Ectodermal cell (in vitro differentiated cells): ENCODE data around the gene LIPT2. TPM values are rescaled to one million over a fixed set of nuclear protein-coding genes. Genes with fewer than 3 reads are reported as not detected.
"Not testable (repeated sequence)": the region's sequence is repeated elsewhere in the genome, so short reads cannot be mapped to it uniquely, and the experiment has no call there.

Source experiments
- H3K27ac ChIP-seq: 2 replicates; pipeline ENCODE4 v1.7.0; 2013; ENCODE audit warnings: mild to moderate bottlenecking, low read depth, low read length; ENCODE audit not compliant: insufficient read depth, poor library complexity, severe bottlenecking
- H3K27me3 ChIP-seq: 2 replicates; pipeline ENCODE4 v1.7.0; 2013; ENCODE audit warnings: mild to moderate bottlenecking, low read length; ENCODE audit not compliant: insufficient read depth, control insufficient read depth, poor library complexity, severe bottlenecking
- H3K36me3 ChIP-seq: one replicate; pipeline ENCODE4 v1.7.0; 2013; ENCODE audit warnings: low read length; ENCODE audit not compliant: control insufficient read depth, insufficient read depth
- H3K4me1 ChIP-seq: one replicate; pipeline ENCODE4 v1.7.0; 2013; ENCODE audit warnings: low read length; ENCODE audit not compliant: control insufficient read depth, insufficient read depth
- H3K4me3 ChIP-seq: 2 replicates; pipeline ENCODE4 v1.7.0; 2013; ENCODE audit warnings: low read depth, low read length, control low read depth; ENCODE audit not compliant: insufficient read depth
- H3K9me3 ChIP-seq: 2 replicates; pipeline ENCODE4 v1.7.0; 2013; ENCODE audit warnings: mild to moderate bottlenecking, low read length, moderate library complexity; ENCODE audit not compliant: control insufficient read depth
- WGBS, 2 experiments: methylation state at CpG; one replicate each; pipeline ENCODE4 v1.1.7; 2013; ENCODE audit warnings: missing lambda C conversion rate in 2 of 2; 5-methylcytosine and 5-hydroxymethylcytosine counted together
- polyA plus RNA-seq, 4 experiments: library from polyadenylated mRNA; stranded (reverse); fragments of 50-300 nt; gene quantifications; one replicate each; pipeline ENCODE4 v1.2.3, GENCODE V29; 2013

Gene LIPT2
- 6.9 TPM for polyA plus RNA-seq (2013, experiment 1 of 4)
- polyA plus RNA-seq (2013, experiment 2 of 4): 9.2 TPM
- polyA plus RNA-seq (2013, experiment 3 of 4): 9.0 TPM
- polyA plus RNA-seq (2013, experiment 4 of 4): 9.6 TPM

- Histone ChIP-seq H3K27ac (peak within 1 kb of the TSS; percentile 96), H3K36me3 (no peaks in the 10 kb centered on the region), H3K27me3 (no peaks in the 10 kb centered on the region), H3K4me3 (peak within 1 kb of the TSS; percentile 89), H3K4me1 (no peaks in the 10 kb centered on the region), H3K9me3 (no peaks in the 10 kb centered on the region)
- WGBS, 2 experiments: 0% methylated on average over 94 of the region's 94 CpGs
Measured at GRCh38 chr11:74492974-74493790, at the start of gene LIPT2. Gene LIPT2 (minus strand): TSS chr11:74493724. CDS start chr11:74493703, 21 bp downstream.

DNA sequence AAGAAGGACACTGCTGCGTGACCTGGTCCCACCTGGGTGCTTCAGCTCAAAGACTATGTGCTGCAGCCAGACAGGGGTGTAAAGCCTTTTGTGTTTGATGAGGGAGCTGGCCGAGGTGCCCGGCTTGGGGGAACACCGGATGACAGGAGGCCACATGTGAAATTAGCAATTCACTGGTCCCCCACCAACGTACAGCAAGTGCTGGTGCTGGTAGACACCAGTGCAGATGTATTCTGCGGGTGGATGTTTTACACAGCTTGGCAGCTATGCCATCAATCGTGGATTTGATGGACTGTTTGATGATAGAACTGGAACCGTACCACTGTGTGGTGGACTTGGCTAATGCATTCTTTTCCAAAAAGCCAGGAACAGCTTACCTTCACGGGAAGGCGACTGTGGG, 47.9 kb upstream of the LIPT2 start:
- Histone ChIP-seq H3K4me3 (no peak overlapping the region), H3K27ac (no peak overlapping the region), H3K9me3 (no peaks in the 10 kb centered on the region), H3K27me3 (no peaks in the 10 kb centered on the region), H3K36me3 (no peaks in the 10 kb centered on the region), H3K4me1 (no peaks in the 10 kb centered on the region)
- WGBS, 2 experiments: 94% methylated on average over 10 of the region's 10 CpGs

GRCh38 chr11:74540270-74540669, 46.7 kb upstream of the LIPT2 start:
- Histone ChIP-seq H3K36me3 (no peaks in the 10 kb centered on the region), H3K27me3 (no peaks in the 10 kb centered on the region), H3K27ac (no peak overlapping the region), H3K4me1 (no peaks in the 10 kb centered on the region), H3K4me3 (no peak overlapping the region), H3K9me3 (no peaks in the 10 kb centered on the region)
- 96 to 97% methylated on average over 9 of the region's 9 CpGs for WGBS, 2 experiments

DNA sequence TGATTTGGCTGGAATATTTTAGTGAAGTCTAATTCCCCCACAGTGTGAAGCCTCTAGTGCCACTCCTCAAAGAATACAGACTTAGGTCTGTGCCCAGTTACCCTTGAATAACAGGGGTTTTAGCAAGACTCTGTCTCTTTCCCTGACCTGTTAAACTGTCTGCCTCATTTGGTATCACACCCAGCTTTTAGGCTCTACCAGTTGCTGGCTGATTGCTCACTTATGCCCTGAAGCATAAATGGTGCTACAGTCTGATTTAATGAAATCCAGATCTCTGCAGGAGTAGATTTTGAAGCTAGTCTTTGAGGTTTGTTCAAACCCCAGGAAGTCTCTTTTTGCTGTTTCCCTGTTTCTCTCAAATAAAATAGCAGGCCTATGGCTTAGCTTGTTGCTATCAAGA, 45.2 kb upstream of the LIPT2 start:
- Histone ChIP-seq H3K4me1 (no peaks in the 10 kb centered on the region), H3K9me3 (no peaks in the 10 kb centered on the region), H3K27ac (no peak overlapping the region), H3K36me3 (no peaks in the 10 kb centered on the region), H3K27me3 (no peaks in the 10 kb centered on the region), H3K4me3 (no peak overlapping the region)

DNA sequence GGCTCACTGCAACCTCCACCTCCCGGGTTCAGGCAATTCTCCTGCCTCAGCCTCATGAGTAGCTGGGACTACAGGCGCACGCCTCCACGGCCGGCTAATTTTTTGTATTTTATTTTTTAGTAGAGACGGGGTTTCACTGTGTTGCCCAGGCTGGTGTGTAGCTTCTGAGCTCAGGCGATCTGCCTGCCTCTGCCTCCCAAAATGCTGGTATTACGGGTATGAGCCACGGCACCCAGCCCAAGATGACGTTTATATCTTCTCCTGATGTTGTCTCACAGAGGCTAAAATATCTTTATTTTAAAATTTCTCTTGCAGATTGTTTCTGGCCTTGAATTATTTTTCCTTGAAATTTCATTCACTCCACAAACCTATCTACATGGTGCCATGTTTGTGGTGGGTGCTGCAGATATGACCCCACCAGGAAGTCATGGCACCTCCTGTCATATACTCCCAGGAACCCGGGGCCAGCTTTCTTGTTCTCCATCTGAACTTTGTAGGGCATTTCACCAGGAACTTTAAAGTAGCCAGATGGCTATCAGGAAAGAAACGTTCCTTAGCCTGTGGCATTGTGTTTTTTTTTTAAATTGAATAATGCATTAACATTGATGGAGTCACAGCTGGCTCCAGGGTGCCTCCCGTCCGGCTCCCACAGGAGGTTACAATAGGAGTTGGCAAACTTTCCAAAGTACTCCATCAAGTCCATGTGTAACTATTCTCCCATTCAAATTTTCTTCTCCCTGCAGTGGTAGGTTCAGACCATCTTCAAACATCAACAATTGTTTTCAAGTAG, 42.0 kb upstream of the LIPT2 start:
- Histone ChIP-seq H3K4me3 (no peak overlapping the region), H3K36me3 (no peaks in the 10 kb centered on the region), H3K27ac (no peak overlapping the region), H3K4me1 (no peaks in the 10 kb centered on the region), H3K27me3 (no peaks in the 10 kb centered on the region), H3K9me3 (no peaks in the 10 kb centered on the region)
- 93% methylated on average over 13 to 14 of the region's 14 CpGs for WGBS, 2 experiments

DNA sequence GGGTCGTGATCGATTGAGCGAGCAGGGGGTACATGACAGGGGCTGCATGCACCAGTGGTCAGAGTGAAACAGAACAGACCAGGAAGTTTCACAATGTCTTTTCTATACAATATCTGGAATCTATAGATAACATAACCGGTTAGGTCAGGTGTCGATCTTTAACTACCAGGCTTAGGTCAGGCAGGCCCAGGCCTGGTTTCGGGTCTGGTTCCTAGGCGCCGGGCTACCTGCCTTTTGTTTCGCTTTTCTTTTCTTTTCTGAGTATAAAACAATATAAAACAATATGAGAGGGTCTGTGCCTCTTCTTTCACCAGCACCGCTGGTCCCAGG, 41.4 kb upstream of the LIPT2 start:
- H3K36me3 ChIP-seq, H3K4me1 ChIP-seq, H3K4me3 ChIP-seq, H3K9me3 ChIP-seq, H3K27ac ChIP-seq, H3K27me3 ChIP-seq: not testable (repeated sequence)
- WGBS, 2 experiments: 92% methylated on average over 8 to 10 of the region's 10 CpGs

GRCh38 chr11:74534216-74534945, 40.9 kb upstream of the LIPT2 start:
- peak overlapping the region; percentile 50 for H3K27ac ChIP-seq
- H3K27me3 ChIP-seq: no peaks in the 10 kb centered on the region
- 75 to 77% methylated on average over 8 of the region's 8 CpGs for WGBS, 2 experiments
- no peaks in the 10 kb centered on the region for H3K36me3 ChIP-seq
- no peak overlapping the region for H3K4me3 ChIP-seq
- no peaks in the 10 kb centered on the region for H3K9me3 ChIP-seq
- no peaks in the 10 kb centered on the region for H3K4me1 ChIP-seq

DNA sequence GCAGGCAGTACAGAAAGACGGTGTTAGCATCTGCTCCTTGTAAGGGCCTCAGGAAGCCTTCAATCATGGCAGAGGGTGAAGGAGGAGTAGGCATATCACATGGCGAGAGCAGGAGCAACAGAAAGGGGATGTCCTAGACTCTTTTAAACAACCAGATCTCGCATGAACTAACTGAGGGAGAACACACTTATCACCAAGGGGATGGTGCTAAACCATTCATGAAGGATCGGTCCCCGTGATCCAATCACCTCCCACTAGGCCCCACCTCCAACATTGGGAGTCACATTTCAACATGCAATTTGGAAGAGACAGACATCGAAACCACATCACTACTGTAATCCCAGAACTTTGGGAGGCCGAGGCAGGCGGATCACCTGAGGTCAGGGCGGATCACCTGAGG, 39.9 kb upstream of the LIPT2 start:
- H3K9me3 ChIP-seq: no peaks in the 10 kb centered on the region
- H3K27me3 ChIP-seq: no peaks in the 10 kb centered on the region
- H3K36me3 ChIP-seq: no peaks in the 10 kb centered on the region
- 87 to 90% methylated on average over 9 of the region's 9 CpGs for WGBS, 2 experiments
- H3K27ac ChIP-seq: no peak overlapping the region
- no peaks in the 10 kb centered on the region for H3K4me1 ChIP-seq
- no peak overlapping the region for H3K4me3 ChIP-seq

DNA sequence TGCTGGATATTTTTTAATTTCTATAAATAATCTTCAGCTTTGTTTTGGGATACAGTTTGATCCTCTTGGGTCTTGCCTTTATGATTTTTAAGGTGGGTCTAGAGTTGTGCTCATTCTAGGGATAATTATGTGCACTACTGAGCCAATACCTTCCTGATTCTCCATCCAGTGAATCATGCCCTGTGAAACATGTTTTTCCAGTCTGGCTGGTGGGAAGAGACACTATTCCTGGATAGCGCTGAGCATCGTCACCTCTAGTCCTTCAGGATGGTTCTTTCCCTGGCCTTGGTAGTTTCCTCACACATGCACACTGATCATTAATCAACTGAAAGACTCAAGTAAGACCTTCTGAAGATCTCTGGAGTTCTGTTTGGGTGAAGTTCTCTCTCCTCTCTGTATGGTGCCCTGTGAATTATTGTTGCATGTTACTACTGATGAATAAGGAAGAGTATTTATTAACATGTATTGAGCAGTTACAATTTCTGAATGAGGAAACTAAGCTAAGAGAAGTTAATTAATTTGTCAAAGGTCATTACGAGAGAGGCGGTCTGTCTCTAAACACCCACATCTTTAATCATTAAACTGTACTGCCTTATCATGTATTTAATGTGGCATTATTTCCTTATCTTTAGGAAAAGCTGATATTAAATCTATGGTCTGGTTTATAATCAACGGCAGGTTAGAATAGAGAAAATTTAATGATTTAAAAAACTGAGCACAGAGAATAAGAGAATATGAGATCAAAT, 39.1 kb upstream of the LIPT2 start:
- no peaks in the 10 kb centered on the region for H3K9me3 ChIP-seq
- H3K27me3 ChIP-seq: no peaks in the 10 kb centered on the region
- no peaks in the 10 kb centered on the region for H3K4me1 ChIP-seq
- H3K27ac ChIP-seq: no peak overlapping the region
- H3K4me3 ChIP-seq: no peak overlapping the region
- no peaks in the 10 kb centered on the region for H3K36me3 ChIP-seq
- WGBS, 2 experiments: 97 to 98% methylated on average over 3 of the region's 5 CpGs
